ENCODE data around the gene MAP3K6.

DNA sequence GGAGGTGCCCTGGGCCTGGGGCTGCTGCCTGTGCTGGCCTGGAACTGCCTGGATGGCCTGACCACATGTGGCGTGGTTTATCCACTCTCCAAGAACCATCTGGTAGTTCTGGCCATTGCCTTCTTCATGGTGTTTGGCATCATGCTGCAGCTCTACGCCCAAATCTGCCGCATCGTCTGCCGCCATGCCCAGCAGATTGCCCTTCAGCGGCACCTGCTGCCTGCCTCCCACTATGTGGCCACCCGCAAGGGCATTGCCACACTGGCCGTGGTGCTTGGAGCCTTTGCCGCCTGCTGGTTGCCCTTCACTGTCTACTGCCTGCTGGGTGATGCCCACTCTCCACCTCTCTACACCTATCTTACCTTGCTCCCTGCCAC is 27.5 kb upstream of the MAP3K6 start:
- TF ChIP-seq POLR2AphosphoS5 (IDR thresholded peaks at IDR 0.05; ENCODE audit: borderline replicate concordance, low read depth, low read length): no peak
- no peak for TF ChIP-seq EZH2 (IDR thresholded peaks at IDR 0.05)
